ENCODE results near the gene CTDSPL.

The CTDSPL gene

DNA sequence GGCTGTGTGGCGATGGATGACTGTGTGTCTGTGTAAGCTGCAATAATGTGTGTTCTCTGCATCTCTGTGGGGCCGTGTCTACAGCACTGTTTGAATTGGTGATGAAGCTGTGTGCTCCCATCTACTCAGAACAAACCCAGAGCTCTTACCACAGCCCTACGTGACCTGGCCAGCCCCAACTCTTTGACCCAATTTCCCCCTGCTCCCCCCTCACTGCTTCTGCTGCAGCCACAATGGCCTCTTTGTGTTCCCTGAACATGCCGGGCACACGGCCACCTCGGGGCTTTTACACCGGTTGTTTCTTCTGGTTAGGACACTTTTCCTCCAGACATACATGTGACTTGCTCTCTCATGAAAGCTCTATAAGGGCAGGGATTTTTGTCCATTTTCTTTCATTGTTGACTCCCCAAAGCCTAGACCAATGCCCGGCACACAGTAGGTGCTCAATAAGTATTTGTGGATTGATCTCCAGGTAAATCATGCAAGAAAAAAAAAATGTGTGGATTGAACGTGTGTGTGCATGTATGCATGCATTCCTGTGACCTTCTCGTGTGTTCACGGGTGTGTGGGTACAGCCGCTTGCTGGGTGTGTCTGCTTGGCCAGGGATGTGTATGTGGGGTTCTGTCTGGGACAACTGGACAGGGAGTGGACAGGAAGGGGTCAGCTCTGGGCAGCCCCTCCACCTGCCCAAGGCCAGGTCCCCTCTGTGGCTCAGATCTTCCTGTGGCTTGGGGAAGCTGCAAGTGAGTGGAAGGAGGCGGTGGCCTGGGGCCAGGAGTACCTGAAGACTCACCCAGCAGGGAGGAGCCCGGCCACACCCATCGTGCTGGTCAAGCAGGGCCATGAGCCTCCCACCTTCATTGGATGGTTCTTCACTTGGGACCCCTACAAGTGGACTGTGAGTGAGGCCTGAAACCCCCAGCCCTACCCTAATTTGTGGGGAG, 143.7 kb downstream of the CTDSPL start:
- no peak for DNase-seq

DNA sequence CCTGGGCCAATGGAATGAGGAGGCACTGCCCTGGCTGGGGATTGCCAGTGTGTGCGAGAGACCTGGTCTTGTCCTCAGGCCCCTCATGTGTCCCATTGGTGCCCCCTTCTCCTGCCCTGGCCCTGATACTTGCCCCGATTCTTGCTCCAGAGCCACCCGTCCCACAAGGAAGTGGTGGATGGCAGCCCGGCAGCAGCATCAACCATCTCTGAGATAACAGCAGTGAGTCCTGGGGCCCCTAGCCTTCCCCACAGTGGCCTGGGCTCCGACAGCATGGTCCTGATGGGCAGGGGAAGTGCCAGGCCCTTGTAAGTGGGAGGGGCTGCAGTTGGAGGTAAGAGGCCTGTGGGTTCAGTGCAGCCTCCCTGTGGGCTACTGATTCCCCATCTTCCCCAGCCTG, 144.4 kb downstream of the CTDSPL start:
- DNase-seq: no peak

DNA sequence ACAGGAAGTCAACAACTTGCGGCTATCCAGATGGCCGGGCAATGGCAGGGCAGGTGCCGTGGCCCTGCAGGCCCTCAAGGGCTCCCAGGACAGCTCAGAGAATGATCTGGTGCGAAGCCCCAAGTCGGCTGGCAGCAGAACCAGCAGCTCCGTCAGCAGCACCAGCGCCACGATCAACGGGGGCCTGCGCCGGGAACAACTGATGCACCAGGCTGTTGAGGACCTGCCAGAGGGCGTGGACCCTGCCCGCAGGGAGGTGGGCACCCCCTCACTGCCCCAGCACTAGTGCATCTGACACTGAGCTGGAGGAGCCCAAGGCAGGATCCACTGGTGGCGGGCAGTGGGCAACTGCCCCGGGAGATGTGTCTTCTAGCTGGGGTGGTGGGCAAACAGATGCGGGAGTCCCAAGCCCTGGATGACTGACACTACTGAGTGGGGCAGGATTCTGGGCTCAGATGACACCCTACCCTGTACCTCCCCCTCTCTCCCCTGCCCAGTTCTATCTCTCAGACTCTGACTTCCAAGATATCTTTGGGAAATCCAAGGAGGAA, 144.8 kb downstream of the CTDSPL start:
- no peak for DNase-seq

DNA sequence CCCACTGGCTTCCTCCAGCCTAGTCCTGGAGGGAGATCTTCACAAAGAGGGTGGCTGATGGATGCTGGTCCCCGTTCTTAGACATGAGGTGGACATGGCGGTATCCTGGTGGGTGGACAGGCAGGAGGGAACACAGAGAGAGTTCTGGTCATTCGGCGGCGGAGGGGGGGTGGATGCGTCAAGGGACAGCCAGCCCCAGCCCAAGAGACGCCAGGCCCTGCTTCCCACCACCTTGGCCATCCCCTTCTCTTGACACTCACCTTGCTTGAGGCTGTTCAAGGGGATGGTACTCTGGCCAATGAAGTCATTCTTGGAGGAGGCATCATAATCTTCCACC, 146.0 kb downstream of the CTDSPL start:
- DNase-seq: no peak

DNA sequence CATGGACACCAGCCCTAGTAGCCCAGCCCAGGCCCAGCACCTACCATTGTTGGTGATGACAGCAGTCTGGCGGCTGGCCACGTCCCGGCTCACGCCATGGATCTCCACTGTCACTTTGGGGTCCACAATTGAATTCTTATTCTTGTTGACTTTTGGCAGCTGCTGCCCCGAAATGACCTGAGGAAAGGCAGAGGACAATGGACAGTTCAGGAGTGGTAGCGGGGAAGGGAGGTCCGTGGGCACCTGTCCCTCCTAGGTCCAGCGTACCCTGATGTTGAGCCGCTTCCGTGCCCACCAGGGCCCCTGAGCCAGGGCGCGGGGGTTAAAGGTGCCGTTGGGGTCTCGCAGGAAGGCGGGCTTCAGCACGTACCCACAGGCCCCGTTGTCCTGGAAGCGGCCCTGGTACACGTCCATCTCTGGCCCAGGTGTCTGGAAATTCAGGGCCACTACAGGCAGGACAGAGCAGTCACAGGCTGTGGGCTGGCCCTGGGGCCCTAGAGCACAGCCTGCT, 146.6 kb downstream of the CTDSPL start:
- no peak for DNase-seq

DNA sequence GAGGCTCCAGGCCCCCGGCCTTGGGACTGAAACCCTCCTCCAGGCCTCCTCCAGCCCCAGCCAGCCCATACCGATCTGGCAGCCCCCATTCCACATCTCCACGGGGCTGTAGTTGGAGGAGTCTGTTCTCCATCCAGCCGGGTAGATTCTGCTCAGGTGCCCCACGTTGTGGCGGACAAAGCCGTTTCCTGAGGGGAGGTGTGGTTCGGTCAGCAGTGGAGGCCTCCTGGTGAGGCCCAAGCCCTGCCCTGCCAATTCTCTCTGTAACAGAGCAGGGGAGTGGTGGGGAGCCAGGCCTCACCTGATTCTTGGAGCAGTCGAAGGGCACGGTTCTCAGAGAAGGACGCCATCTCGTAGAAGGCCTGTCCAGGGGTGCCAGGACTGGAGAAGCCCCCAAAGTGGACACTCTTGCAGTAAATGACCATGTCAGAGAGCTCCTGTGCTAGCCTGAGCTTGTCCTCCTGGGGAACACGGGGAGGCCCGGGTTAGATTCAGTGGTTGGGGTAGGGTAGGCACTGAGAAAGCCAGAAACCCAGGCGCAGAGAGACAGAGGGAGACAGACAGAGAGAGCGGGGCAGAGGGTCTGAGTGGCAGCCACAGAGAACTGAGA, 147.4 kb downstream of the CTDSPL start:
- DNase-seq: no peak

DNA sequence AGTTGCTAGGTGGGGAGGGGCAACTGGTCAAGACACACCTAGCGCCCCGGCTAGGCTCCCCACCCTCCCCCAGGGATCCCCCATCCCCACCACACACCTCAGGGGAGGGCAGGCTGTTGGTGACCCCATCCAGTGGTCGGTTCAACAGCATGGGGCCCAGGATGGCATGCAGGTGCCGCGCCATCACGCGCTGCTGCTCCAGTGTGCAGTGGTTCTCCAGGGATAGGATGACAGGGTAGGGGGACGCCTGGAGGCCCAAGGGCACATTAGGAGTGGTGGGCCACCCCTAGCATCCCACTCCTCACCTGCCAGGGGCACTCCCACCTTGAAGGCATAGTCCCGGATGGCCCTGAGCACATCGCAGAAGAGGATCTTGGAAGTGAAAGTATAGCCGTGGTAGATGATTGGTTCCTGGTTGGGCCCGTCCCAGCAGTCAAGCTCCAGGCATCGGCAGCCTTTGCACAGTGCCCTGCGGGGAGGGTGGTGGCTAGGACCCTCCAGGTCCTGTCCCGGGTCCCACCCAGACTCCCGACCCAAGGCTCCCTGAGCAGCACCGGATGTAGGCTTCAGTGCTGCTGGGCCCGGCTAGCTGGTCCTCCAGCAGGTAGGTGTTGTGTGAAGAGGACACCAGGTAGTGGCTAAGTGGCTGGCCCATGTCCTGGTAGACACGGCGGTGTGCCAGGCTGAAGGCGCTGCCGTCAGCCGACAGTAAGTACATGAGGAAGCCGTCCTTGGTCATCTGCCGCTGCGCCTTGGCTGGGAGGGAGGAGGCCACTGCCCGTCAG, 148.3 kb downstream of the CTDSPL start:
- DNase-seq: no peak

DNA sequence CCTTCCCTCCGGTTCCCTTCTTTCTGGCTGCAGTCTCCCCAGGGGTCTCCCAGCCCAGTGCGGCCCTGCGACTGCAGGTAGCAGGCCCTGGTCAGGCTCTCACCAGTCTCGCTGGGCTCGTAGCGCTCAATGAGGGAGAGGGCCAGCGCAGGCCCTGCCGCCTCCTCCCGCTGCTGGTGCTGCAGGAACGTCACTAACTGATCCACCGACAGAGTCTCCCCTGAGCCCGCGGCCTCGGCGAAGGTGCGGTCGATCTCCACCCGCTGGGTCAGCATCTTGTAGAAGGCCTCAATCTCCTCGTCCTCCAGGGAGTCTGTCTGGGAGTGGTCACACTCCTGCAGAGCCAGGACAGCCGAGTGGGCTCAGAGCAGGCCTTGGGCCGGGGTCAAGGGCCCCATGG, 149.4 kb downstream of the CTDSPL start:
- no peak for DNase-seq

DNA sequence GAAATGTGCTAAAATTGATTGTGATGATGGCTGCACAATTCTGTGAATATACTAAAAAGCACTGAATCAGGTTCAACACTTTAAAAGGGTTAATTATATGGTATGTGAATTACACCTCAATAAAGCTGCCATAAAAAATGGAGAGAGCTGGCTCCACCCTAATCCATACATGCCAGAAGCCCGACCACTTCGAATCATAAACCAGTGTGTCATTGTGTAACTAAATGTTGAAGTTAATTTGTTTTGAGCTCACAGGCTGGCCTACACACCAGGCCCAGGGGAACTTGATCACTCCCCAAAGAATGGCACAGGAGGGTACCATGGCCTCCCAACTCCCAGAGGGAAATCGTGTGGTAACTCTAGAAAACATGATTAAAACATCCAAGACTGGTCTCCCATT, 153.8 kb downstream of the CTDSPL start:
- DNase-seq: no peak

DNA sequence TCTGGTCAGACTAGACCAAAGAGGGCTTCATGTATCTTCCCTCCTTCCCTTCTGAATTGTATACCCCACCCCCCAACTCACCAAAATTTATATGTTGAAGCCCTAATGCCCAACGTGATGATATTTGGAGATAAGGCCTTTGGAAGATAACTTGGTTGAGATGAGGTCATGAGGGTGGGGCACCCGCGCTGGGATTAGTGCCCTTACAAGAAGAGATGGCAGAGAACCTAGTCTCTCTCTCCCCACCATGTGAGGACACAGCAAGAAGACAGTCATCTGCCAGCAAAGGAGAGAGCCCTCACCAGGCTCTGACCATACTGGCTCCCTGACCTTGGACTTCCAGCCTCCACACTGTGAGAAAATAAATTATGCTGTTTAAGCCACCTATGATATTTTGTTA, 154.3 kb downstream of the CTDSPL start:
- DNase-seq: no peak

DNA sequence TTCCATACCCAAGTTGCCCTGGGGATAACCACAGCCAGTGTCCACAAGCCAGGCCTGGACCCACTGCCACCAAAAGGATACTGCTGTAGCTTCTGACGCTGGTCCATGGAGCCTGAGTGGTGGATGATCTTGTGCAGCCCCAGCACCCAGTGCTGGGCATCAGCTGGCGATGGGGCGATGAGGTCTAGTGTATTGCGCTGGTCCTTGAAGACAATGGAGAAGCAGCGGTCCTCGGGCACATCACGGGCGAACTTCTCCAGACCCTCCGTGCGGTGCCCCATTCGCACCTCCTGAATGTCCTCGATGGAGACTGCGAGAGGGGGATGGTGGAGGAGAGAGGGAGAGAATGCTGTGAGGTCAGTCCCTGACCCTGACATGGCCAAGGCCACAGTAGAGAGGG, 154.7 kb downstream of the CTDSPL start:
- DNase-seq: no peak

DNA sequence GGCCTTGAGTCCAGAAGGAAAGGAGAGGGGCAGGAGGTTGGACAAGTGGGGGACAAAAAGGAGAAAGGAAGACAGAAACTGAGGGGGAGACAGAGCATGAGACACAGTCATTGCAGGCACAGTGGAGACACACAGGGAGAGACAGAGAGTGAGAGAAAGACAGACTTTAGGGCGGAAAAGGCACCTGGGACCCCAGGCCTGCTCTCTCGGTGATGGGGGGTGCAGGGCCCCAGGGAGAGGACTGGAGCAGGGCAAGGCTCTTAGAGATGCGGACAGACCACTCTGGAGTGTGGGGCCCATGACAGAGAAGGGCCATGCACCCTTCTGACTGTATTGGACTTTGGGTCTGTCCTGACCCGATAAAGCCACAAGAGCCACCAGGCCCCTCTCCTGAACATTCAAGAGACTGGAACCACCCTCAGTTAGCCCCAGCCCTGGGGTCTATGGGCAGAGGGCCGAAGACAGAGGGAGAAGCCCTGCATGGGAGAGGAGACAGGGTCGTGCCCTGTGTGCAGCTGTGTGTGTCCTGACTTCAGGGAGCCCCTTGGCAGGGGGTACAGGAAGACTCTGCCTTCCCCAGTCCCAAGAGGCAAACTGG, 155.3 kb downstream of the CTDSPL start:
- no peak for DNase-seq

DNA sequence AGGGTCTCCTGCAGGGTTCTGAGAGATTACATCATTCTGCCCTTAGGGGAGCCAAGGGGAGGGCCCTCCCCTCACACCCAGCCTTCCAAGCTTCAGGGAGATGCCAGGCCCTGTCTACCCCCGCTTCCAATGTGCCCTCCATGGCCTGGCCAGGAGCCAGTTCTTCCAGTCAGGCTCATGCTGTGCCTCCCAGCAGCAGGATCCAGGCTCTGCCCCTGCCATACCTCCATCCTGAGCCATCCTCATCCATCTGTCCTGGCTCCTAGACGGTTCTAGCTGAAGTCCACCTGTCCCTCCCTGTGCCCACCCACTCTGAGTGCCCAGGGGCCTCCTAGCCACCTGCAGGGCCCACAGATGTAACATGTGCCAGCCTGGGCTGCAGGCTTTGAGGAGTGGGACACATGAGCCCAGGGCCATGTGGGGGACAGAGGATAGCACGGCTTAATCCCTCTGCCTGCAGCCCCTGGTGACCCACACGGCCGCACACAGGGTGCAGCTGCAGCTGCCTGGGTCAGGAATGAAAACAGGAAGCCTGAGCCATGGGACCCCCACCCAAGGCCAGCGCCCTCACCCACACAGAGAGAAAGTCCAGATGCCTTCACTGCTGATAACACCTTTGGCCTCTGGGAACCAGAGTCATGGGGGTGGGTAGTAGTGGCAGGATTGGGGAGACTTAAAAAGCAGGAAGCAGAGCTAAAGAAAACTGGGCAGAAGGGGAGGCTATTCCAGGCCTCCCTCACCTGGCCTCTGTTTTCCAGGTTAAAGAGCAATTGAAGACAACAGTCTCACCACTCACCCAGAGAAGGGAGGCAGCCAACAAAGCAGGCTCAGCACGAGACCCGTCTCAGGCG, 156.0 kb downstream of the CTDSPL start:
- DNase-seq: no peak

DNA sequence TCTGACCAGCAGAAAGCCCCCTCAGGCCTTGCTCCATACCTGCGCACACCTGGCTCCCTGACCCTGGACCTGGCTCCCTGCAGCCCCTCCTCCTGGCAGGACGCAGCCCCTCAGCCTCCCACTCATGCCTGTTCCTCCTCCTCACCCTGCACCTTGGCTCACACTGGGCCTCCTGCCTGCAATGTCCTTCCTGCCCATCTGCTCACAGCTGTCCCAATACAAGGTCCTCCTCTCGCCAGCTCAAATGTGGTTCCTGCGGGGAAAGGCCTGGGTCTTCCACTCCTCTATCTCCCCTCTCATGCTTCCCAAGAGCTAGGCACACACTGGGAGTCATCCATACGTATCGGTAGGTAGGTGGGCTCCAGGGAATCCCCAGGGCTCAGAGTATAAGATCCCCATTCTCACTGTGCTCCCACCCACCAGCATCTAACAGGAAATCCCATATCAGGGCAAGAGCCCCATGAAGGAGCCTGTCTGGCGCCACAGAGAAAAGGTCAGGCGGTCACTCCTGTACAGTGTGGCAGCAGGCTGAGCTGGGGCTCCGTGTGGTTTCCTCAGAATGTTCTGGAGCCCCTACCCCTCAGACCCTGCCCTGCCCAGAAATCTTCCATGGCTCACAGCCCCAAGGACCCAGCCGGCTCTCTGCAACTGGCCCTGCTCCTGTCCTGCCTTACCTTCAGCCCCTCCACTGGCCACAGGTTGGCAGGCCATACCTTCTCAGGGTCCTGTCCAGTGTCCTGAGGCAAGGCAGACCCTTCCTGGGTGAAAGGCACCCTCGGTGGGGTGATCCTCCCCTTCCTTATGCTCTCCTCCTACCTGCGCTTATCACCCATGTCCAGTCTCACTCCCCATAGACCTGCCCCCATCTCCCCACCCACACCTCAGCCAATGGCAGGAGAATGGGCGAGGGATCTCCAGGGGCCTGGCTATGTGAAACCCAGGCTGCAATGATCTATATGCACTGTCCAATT, 156.9 kb downstream of the CTDSPL start:
- DNase-seq: no peak

DNA sequence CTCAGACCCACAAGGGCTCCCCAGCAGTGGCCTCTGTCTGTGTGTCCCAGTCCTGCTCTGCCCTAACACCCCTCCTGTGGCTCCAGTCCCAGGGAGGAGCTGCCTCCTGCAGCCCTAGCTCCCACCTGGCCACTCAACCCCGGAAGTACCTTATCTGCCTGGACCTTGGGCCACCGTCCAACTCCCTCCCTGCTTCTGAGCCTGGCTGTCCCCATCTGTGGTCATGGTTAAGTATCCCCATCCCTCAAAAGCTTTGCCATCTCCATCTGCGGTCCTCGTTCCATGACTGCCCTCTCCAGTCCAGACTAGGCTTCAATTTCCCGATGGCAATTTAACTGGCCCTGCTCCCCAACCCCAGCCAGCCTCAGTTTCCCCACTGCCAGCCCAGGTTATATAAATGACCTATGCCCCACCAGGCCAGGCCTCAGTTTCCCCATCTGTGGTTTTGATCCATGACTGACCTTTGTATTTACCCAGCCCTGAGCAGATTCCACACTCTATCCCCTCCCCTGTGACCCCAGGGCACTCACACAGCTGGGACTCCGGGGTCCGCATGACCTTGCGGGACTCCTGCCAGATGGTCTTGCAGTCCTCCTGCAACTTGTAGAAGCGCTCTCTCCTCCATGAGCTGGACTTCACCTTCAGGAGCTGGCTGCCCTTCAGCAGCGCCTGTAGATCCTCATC, 158.1 kb downstream of the CTDSPL start:
- no peak for DNase-seq

DNA sequence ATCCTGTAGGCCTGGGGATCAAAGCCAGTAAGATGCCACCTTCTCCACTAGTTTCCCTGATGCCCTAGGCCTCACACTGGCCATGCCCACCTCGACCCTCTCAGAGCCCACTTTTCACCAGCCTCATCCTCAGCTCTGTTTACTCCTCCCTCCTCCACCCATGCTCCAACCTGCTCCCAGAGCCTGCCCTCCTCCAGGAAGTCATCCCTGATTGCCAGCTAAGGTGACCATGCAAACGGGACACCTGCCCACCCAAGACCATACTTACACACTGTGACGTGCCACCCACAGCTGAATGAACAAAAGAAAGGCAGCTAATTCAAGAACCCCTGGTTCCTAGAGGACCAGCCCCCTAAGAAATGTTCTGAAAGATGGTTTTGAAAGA, 158.7 kb downstream of the CTDSPL start:
- DNase-seq: no peak

DNA sequence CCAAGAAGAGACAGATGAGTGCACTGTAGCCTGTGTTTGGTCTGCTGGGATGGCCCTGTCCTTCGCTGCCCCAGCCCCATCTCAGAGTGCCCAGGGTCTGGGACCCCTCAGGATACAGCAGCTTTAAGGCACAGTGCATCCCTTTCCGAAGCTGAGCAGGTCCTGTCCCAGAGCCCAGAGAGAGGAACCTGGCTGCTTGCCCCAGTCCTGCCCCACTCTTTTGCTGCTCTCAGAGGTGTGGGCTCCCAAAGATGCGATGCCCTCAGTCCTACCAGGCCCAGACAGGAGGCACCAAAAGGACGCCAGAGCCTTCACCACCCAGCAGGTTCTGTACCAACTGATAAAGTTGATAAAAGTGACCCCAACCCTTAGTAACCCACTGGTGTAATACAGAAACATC, 159.5 kb downstream of the CTDSPL start:
- DNase-seq: no peak

DNA sequence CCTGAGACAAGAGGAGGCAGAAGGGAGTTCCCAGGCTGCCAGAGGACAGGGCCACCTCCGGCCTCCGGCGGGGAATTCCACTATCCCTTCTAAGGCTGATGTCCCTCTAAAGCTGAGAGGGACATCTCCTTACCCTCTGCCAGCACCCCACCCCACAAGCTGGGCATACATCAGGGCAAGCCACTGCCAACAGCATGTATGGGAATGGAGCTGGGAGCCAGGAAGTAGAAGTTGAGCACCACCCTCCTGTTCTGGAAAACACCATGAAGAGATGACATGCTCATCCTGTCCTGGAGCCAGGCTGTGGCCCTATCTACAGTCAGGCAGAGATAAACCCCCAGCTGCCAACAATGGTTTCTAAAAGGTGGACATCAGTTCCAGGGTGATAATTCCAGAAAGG, 160.6 kb downstream of the CTDSPL start:
- DNase-seq: no peak

DNA sequence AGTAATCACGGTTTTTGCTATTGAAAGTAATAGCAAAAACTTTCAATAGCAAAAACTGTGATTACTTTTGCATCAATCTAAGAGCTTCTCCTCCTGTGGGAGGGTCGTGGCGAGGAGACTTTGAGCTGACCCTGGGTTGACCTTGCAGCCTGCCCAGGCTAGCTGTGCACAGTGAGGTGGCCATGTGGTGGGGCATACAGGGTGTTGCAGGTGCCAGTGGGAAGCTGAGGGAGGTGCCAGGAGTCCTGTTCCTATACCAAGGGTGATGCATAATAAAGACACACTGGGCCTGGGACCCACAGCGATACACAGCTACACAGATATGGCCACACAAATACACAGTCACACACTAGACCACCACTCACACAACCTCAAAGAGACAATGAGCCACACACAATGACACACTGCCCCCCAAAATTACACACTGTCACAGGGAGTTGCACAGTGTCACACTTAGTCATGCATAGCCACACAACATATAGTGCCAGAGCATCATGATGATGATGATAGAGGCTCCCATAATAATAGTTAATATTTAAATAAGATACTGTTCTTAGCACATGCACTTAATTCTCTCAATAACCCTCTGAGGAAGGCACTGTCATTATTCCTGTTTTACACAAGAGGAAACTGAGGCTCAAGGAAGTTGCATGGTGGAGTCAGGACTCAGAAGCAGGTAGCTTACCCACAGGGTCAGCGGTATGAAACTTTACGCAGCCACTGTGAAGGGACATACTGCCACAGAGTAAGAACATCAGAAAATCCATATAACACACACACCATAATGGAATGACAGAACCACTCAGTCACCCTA, 161.4 kb downstream of the CTDSPL start:
- DNase-seq: no peak

All from activated T-cell treated with anti-CD3 and anti-CD28 coated beads for 4 hours (primary cell).